Esophagus muscularis mucosa (tissue), 4 donors: ENCODE measurements around the gene MYO9B.

Experiments used
- CTCF ChIP-seq, 3 experiments: fragments of 200-600 bp in 2 of 3; fragments of 450-650 bp in 1 of 3; sonication (generic) in 2 of 3; IDR thresholded peaks; one replicate each; pipeline ENCODE4 v1.5.1; 2017 to 2019; ENCODE audit warnings: antibody characterized with exemption in 3 of 3, mild to moderate bottlenecking in 2 of 3, moderate library complexity in 1 of 3
- EP300 ChIP-seq: sonication (generic); formaldehyde crosslinking; IDR thresholded peaks from one replicate; pipeline ENCODE4 v1.6.1; 2017; ENCODE audit warnings: antibody characterized with exemption
- POLR2A ChIP-seq: fragments of 450-650 bp; IDR thresholded peaks from one replicate; pipeline ENCODE4 v1.6.1; 2017; ENCODE audit warnings: antibody characterized with exemption, moderate library complexity, mild to moderate bottlenecking, low read depth
- POLR2AphosphoS5 ChIP-seq, 2 donors: sonication (generic); formaldehyde crosslinking; IDR thresholded peaks; one replicate each; pipeline ENCODE4 v1.6.1; 2017; ENCODE audit warnings: antibody characterized with exemption in 2 of 2

GRCh38 chr19:17092696-17093095, 17.1 kb downstream of the MYO9B start:
- TF ChIP-seq POLR2AphosphoS5 (IDR thresholded peaks at IDR 0.05) (no peak), CTCF (IDR thresholded peaks at IDR 0.05) (no peak), EP300 (no peak), POLR2A (no peak)
